Retinal pigment epithelial cell (primary cell): Measurements from ENCODE around the gene TYMS.
"Not testable (repeated sequence)": the region's sequence is repeated elsewhere in the genome, so short reads cannot be mapped to it uniquely, and the experiment has no call there.

ENCODE experiments used
- DNase-seq: peaks from one replicate; pipeline ENCODE4 v3.0.0-alpha.2; 2010; ENCODE audit warnings: low read depth
- H3K4me3 ChIP-seq: 2 replicates; pipeline ENCODE4 v1.5.1; 2011; ENCODE audit warnings: mild to moderate bottlenecking, low read length, control low read depth, moderate library complexity
- TF ChIP-seq, protein P1 (sequence below): conservative IDR thresholded peaks from 2 replicates; pipeline ENCODE4 v1.5.1; 2011; ENCODE audit warnings: low read depth, low read length, control low read depth, inconsistent platforms

The TYMS gene

DNA sequence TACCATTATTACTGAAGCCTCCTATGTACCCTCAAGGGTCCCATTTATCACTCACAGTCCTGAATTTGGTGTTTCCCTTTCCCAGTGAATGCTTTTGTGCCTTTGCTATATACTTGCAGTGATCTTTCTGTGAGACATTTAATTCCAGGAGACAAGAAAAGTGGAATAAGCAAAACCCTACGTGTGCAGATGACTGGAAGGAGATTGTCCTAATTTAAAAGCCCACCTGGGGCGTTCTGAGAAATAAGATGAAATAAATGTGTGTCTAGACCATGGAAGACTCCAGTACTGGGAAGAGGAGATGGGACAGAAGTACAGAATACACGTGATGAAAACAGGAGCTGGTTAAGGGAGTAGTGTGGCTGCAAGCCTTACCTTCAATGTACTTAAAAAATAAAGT, 19.3 kb downstream of the TYMS start:
- TF ChIP-seq, protein P1, sequence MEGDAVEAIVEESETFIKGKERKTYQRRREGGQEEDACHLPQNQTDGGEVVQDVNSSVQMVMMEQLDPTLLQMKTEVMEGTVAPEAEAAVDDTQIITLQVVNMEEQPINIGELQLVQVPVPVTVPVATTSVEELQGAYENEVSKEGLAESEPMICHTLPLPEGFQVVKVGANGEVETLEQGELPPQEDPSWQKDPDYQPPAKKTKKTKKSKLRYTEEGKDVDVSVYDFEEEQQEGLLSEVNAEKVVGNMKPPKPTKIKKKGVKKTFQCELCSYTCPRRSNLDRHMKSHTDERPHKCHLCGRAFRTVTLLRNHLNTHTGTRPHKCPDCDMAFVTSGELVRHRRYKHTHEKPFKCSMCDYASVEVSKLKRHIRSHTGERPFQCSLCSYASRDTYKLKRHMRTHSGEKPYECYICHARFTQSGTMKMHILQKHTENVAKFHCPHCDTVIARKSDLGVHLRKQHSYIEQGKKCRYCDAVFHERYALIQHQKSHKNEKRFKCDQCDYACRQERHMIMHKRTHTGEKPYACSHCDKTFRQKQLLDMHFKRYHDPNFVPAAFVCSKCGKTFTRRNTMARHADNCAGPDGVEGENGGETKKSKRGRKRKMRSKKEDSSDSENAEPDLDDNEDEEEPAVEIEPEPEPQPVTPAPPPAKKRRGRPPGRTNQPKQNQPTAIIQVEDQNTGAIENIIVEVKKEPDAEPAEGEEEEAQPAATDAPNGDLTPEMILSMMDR: no peak
- DNase-seq: no peak
- no peak overlapping the region for H3K4me3 ChIP-seq

- no peak for DNase-seq
Measured at GRCh38 chr18:677145-677544, 19.7 kb downstream of the TYMS start.

DNA sequence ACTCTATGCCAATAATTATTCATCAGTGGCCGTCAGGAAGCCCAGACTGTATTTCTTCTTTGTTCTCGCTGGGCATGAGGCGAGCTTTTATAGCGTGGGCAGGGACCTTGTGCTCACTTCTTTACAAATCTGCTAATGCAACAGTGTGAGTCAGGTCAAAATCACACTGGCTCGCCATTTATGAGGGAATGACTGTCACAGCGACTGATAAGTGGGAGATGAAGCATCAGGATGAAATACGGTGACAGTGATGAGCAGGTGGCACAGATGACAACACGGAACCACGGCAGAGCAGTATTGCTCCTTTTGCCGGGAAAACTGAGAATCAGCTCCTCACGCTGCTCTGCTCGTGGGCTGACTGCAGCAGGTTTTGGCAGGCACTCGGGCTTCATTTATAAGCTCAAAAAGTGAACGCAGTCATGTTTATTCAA, 20.5 kb downstream of the TYMS start:
- TF ChIP-seq, protein P1: no peak
- DNase-seq: no peak
- no peak overlapping the region for H3K4me3 ChIP-seq

More at GRCh38 chr18:677145-677544, 19.7 kb downstream of the TYMS start:
- H3K4me3 ChIP-seq: no peak overlapping the region
- TF ChIP-seq, protein P1: no peak

GRCh38 chr18:678482-679182, 21.2 kb downstream of the TYMS start:
- TF ChIP-seq, protein P1: no peak

DNA sequence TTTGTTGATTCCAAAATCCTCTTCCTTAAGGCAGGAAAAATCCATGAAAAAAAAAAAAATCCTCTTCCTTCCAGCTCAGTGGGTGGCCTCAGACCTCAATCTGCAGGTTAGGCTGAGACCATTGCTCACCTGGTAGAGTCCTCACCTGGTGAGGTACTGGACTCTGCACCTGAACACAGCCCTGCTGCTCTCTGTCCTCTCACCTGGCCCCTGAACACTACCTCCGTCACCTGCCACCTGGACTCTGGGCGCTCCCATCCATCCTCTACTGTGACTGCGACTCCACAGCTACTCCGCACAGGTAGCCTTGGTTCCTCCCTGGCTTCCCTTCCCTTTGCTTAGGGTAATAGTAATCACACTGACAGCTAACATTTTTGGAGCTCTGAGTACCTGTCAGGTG, 22.1 kb downstream of the TYMS start:
- DNase-seq: no peak
- H3K4me3 ChIP-seq: no peak overlapping the region
- TF ChIP-seq, protein P1: no peak

More at GRCh38 chr18:678482-679182, 21.2 kb downstream of the TYMS start:
- no peak overlapping the region for H3K4me3 ChIP-seq
- no peak for DNase-seq

GRCh38 chr18:680392-680791, 22.9 kb downstream of the TYMS start:
- DNase-seq: no peak
- H3K4me3 ChIP-seq: no peak overlapping the region
- TF ChIP-seq, protein P1: no peak

GRCh38 chr18:681985-682384, 24.5 kb downstream of the TYMS start:
- TF ChIP-seq, protein P1: no peak
- DNase-seq: no peak

GRCh38 chr18:682416-682815, 25.0 kb downstream of the TYMS start:
- not testable (repeated sequence) for H3K4me3 ChIP-seq, DNase-seq

More at GRCh38 chr18:681985-682384, 24.5 kb downstream of the TYMS start:
- H3K4me3 ChIP-seq: no peak overlapping the region
